GM18909 (cell line): ENCODE measurements around the gene ANKS1B.
"Not testable (repeated sequence)": the region's sequence is repeated elsewhere in the genome, so short reads cannot be mapped to it uniquely, and the experiment has no call there.

Source experiments
- ATAC-seq: cut with Tn5 transposase; IDR thresholded peaks from one replicate; pipeline ENCODE4 v1.9.1; 2021; ENCODE audit warnings: mild to moderate bottlenecking; ENCODE audit not compliant: unreplicated experiment, poor library complexity

ANKS1B gene

GRCh38 chr12:99712281-99712680 is 272.5 kb downstream of the ANKS1B start:
- ATAC-seq, result no peak

- ATAC-seq, result no peak
These were observed 273.5 kb downstream of the ANKS1B start for GRCh38 chr12:99711246-99711645.

- ATAC-seq, result no peak
These were observed 275.1 kb downstream of the ANKS1B start for GRCh38 chr12:99709619-99710018.

GRCh38 chr12:99709116-99709515 is 275.6 kb downstream of the ANKS1B start:
- ATAC-seq, result no peak

- no peak for ATAC-seq
These were observed 276.9 kb downstream of the ANKS1B start for GRCh38 chr12:99707883-99708282.

GRCh38 chr12:99706736-99707473 is 277.8 kb downstream of the ANKS1B start:
- no peak for ATAC-seq

- ATAC-seq, result no peak
These were observed 280.3 kb downstream of the ANKS1B start for GRCh38 chr12:99704458-99704857.

- ATAC-seq, result no peak
These were observed 280.7 kb downstream of the ANKS1B start for GRCh38 chr12:99704036-99704435.

- no peak for ATAC-seq
These were observed 284.7 kb downstream of the ANKS1B start for GRCh38 chr12:99700032-99700431.

GRCh38 chr12:99695050-99695449 is 289.7 kb downstream of the ANKS1B start:
- no peak for ATAC-seq

GRCh38 chr12:99686142-99686541 is 298.6 kb downstream of the ANKS1B start:
- ATAC-seq, result no peak

GRCh38 chr12:99680276-99680675 is 304.5 kb downstream of the ANKS1B start:
- ATAC-seq, result no peak

- no peak for ATAC-seq
These were observed 314.1 kb downstream of the ANKS1B start for GRCh38 chr12:99670635-99671034.

GRCh38 chr12:99658671-99659349 is 325.9 kb downstream of the ANKS1B start:
- ATAC-seq, result no peak

GRCh38 chr12:99649551-99649950 is 335.2 kb downstream of the ANKS1B start:
- no peak for ATAC-seq

GRCh38 chr12:99648183-99648582 is 336.6 kb downstream of the ANKS1B start:
- ATAC-seq, result no peak

GRCh38 chr12:99647453-99647852 is 337.3 kb downstream of the ANKS1B start, which contains the start of gene GARIN6:
Gene GARIN6, plus strand, starts transcription at chr12:99647753. Its CDS starts 422 bp downstream, at chr12:99648175.
- no peak for ATAC-seq

- ATAC-seq, result no peak
These were observed 340.1 kb downstream of the ANKS1B start for GRCh38 chr12:99644629-99645028.

GRCh38 chr12:99627459-99627858 is 357.3 kb downstream of the ANKS1B start:
- no peak for ATAC-seq

- ATAC-seq, result not testable (repeated sequence)
These were observed 360.1 kb downstream of the ANKS1B start for GRCh38 chr12:99624591-99624990.

- ATAC-seq, result no peak
These were observed 364.6 kb downstream of the ANKS1B start for GRCh38 chr12:99620159-99620479.
